Fibroblast of skin of right quadriceps (primary cell): Measurements from ENCODE around the gene RALB.
"Not testable (repeated sequence)": the region's sequence is repeated elsewhere in the genome, so short reads cannot be mapped to it uniquely, and the experiment has no call there.

Experiments used
- DNase-seq: peaks from one replicate; pipeline ENCODE4 v3.0.0-alpha.2; 2013

RALB gene

DNA sequence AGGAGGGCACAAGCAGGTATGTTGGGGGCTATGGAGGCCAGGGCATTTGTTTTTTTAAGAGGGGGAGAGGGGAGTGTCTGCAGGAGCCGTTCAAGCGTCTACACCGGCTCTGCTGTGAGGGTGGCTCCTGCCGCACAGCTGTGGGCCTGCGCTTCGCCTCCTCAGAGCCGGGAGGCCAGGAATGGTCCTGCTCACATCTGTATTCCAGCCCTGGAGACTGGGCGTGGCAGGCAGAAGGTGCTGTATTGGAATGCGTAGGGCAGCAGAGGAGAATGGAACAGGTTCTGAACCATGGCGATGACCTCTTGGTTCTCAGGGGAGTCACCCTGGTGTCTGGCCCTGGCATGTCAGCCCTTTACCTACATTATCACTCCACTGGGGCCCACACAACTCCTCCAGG, 66.5 kb downstream of the RALB start:
- no peak for DNase-seq

DNA sequence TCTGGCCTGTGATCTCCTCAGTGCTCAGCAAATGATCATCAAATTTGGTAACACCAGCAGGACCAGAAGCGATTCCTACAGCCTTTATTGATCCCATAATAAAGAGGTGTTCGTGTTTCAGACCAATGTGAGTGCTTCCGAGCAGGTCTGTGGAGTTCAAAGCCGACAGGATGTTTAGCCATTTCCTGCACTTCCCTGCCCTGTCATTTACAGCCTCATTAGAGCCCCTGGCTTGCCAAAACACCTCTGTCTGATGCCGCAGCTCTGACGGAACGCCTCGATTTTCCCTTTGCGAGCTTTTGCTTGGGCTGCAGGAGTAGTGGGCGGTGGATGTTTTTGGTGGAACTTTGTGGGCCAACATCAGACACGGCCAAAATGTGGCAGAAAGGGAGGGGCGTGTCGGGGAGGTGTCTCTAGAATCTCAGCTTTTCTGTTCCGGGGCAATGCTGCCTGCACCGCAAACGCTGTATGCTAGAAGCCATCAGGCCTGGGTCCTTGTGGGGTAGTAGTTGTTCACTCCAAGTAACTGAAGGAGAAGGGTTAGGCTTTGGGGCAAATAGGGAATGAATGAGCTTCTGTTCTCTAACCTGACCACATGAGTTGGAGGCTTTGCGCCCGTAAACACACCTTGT, 67.2 kb downstream of the RALB start:
- DNase-seq = no peak

DNA sequence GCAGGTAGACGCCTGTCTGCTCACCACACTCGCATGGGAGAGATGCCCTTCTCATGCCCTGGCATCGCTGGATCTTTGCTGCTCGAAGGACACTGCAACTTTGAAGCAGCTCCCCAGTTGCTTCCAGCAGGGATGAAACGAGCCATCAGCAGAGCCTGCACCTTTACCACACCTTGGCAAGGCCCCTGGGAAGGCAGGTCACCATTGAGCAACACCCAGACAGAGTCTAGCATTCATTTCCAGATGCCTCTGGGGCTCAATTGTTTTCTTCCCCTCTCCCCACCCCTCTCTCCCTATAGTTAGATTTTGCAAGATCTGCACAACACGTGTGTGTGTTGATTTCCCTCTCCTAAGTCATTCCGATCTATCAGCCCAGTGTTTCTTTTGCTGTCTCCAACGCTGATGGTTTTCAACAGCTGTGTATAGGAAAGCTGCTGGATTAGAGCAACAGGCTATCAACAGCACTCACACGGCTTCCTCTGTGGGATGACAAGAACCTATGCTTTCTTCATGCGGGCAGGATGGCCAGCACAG, 67.7 kb downstream of the RALB start:
- no peak for DNase-seq

DNA sequence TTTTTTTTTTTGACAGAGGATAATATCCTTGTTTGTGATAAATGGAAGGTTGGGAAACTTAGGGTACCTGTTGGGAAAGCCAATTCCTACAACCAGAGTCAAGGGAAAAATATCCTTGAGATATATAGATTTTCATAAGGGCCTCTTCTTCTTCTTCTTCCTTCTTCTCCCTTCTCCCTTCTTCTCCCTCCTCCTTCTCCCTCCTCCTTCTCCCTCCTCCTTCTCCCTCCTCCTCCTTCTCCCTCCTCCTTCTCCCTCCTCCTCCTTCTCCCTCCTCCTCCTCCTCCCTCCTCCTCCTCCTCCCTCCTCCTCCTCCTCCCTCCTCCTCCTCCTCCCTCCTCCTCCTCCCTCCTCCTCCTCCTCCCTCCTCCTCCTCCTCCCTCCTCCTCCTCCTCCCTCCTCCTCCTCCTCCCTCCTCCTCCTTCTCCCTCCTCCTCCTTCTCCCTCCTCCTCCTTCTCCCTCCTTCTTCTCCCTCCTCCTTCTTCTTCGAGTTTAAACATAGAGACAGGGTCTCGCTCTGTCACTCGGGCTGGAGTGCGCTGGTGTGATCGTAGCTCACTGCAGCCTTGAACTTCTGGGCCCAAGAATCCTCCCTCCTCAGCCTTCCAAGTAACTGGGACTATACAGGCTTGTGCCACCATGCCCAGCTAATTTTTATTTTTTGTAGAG, 68.4 kb downstream of the RALB start:
- DNase-seq = not testable (repeated sequence)

GRCh38 chr2:120321721-120322284, 69.2 kb downstream of the RALB start:
- no peak for DNase-seq

DNA sequence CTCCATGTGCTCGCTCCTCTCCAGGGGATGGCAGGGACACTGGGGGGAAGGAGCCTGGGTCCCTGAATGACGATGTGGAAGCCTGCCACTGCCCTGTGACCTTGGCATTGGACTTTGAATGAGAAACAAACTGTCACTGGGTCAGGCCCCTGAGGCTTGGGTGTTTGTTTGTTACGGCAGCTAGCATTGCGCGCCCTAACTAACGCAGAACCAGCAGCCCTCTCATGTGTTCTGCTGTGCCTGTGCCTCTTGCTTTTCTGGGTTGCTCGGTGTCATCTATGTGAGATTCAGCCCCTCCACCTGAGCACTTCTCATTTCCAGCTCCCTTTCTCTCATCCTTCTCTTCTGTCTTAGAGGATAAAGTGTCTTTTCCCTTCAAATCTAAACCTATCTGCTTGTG, 69.7 kb downstream of the RALB start:
- DNase-seq = no peak

DNA sequence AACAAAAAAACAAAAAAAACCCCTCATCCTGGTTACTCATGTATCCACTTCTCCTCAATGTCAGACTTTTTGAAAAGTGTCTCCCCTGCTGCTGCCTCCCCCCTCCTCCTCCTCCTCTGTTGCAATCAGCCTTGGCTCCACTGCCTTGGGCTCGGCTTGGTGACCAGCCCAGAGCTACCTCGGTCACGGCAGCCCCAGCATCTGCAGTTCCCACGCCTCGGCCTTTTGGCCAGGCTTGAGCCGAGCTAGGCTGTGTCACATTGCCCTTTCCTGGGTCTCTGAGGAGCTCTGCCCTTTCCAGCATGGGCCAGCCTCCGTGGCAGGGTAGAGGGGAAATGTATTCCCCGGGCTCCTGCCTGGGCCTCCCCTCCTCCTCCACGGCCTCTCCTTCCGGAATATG, 70.6 kb downstream of the RALB start:
- DNase-seq = no peak

DNA sequence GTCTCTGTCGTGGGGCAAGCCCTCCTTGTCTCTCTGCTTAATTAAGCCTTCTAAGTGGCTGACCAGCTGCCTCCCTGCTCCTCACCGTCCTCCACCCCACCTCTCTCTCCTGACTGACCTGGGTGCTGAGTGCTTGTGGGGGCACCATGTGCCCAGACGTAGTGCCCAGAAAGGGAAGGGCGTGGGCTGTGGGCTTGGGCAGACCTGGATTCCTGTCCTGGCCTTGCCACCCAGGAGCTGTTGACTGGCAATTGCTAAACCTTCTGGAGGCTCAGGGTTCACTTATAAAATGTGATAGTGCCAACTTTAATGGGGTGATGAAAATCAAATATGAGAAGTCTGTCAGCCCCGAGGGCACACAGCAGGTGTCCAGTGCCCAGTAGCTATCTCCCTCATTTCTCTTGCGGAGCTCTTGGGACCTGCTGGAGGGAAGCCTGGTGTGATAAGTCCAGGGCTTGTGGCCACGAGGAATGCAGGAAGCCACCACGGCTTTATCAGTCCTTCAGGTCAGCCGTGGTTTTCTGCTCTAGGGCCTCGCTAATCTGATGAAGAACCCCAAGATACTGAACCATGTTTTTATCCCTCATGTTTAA, 71.3 kb downstream of the RALB start:
- DNase-seq = no peak

DNA sequence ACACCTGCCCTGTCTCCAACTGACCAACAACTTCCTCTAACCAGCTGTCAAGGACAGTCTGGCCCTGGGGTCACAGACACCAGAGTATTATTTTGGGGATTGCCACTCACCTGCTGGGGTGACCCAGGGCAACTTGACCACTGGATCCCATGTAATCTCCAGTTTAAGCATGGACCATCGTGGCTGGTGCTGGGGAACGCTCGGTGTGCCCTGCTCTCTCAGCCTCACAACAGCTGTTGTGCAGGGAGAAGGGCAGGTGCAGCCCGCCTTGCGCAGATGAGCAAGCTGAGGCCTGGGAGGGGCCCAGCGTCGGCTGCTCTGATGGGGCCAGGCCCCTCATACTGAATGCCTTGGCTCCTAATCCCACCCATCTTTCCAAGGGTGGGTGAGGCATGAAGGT, 72.3 kb downstream of the RALB start:
- no peak for DNase-seq

DNA sequence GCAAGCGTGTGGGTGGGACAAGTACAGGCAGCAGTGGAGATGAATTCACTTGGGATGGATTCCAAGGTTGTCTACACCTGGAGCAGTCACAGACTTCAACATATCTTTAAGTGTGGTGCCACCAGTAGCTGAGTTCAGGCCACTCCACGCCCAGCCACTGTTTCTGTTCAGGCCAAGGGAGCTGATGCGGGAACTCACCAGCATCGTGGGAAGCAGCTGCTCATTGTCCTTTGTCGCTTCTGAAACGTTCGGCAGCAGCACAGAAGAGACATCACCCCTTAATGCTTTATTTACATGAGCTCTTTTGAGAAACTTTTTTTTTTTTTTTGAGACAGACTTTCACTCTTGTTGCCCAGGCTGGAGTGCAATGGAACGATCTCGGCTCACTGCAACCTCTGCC, 73.4 kb downstream of the RALB start:
- no peak for DNase-seq

DNA sequence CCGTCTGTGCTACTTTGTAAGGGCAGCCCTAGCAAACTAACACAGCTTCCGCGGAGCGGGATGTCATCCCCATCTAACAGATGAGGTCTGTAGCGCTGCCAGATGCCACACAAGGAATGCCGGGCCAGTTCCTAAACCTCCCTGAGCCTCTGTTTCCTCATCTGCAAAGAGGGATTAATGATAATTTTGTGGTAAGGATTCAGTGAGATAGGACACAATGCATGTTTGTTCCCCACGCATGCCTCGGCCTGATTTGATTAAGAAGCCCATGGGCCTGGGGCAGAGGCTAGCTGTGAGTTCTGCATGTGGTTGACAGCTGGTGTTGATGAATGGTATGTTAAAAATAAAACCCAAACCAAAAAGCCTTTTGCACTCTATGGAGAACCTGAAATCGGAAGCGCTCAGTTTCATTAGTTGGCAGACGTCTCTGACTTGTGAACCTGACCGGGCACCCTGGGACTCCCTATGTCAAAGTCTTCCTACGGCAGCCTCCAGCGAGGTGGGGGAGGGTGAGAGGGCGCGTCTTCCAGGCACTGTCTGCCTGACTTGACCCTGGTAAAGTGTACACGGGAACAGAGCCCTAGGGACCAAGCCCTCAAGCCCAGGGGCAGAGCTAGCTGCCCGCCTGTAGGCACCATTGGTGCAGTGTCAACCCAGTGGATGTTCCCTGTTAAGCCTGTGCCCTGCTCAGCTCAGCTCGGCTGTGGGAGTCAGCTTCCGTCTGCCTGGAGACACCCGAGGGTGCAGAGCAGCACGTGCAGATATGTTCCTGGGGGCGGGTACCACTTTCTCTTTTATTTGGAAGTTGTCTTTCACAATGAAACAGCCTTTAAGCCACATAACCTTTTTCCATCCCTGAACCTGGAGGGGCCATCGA, 78.5 kb downstream of the RALB start:
- no peak for DNase-seq

- DNase-seq = no peak
Observed at GRCh38 chr2:120331903-120332302, 79.3 kb downstream of the RALB start.

DNA sequence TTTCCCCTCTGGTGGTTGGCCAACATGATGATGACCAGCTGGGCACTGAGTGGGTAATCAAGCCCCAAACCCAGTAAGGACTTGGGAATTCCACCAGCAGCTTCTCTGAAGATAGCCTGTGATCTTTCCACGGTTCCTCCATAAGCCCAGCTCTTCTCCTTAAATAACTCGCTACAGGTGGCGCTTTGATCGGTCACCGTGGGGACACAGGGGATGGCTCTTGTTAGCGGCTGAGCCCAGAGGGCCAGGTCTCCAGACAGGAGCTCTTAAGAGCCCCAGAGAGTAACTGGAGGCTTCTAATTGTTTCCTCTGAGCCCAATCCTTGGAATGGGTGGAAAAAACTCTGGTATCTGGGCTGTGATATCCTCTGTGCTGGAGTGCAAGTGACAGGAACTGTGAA, 79.7 kb downstream of the RALB start:
- DNase-seq = no peak

DNA sequence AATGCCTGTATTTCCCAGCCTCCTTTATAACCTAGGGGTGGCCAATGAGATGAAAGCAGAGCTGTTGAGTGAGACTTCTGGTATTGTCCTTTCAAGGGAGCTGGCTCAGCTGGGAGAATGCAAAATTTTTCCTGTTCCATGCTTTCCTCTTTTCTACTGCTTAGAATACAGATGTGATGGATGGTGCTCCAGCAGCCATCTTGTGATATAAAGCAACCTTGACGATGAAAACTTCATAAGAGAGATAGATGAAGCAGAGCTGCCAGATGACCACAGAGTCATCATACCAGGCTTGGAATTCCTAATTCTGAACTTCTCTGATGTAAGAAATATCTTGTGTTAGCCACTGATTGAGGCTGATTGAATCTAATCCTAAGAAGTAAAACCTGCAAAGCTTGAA, 81.4 kb downstream of the RALB start:
- no peak for DNase-seq

DNA sequence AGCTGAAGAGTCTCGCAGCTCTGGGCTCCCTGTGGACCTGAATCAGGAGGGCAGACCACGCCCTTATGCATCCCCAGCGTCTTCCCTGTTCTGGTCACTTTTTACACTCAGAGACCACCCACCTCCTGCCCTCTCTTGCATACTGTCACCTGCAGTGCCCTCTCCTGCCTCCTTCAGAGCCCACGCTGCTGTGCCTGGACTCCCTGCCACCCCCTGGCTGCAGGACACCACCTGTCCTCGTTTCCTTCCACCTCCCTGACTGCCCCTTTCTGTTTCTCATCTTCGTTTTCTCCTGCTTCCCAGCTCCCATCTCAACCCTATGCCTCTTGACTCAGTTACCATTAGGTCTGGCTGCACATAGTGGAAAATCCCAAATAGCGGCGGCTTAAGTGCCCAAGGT, 84.1 kb downstream of the RALB start:
- no peak for DNase-seq

GRCh38 chr2:120338015-120338414, 85.4 kb downstream of the RALB start:
- DNase-seq = no peak

- DNase-seq = no peak
Observed at GRCh38 chr2:120341977-120342376, 89.3 kb downstream of the RALB start.

- no peak for DNase-seq
Observed at GRCh38 chr2:120342446-120342845, 89.8 kb downstream of the RALB start.

DNA sequence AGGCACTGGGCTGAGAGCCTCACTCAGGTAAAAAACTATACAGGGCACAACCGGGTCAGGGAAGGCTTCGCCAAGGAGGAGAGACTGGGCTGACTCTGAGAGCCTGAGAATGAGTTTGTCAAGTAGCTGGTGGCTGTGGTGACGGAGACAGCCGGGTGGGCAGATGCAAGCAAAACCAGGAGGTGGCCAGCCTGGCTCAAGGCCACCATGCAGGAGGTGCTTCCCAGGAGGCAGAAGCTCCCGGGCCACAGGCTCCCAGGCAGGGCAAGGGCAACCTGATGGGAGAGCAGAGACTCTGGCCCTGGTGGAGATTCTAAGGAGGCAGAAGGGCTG, 90.4 kb downstream of the RALB start:
- no peak for DNase-seq

DNA sequence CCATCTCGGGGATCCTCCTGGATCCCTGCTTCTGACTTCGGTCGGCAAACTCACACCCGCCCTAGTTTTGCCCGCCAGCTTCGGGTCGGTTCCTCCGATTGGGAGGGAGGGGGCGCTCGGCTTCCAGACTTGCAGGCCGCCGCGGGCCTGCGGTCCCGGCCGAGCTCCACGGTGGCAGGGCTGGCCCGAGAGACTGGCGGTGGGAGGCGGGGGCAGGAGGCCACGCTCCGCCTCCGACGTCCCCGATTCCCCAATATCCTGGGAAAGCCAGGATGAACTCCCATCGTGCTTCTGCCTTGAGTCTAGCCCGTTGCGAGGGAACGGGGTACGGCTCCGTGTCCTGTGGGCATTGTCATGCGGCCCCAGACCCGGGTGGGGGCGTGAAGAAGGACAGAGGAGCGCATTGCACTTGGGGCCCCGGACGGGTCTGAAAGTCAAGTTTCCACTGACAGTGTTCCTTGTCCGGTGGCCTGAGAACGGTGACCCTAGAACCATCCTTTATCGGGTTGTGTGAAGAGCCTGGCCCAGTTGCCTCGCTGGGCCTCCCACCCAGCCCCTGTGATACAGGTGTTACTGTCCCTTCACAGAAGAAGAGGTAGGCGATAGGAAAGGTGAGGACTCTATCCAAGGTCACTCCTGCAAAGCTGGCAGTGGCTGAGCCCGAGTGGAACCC, 90.9 kb downstream of the RALB start:
- DNase-seq = peak; percentile 72
